NCI-H82 (cell line): ENCODE results near the gene IMMP2L.

Source experiments
- DNase-seq: peaks from one replicate; lab custom pipeline; 2025; lab: John Stamatoyannopoulos, UW

The IMMP2L gene

GRCh38 chr7:111212857-111213523 is 349.3 kb downstream of the IMMP2L start:
- DNase-seq = no peak

- DNase-seq = no peak
Observed at GRCh38 chr7:111210996-111211395, 351.3 kb downstream of the IMMP2L start.

GRCh38 chr7:111210043-111210442 is 352.2 kb downstream of the IMMP2L start:
- DNase-seq = no peak

GRCh38 chr7:111205251-111205650 is 357.0 kb downstream of the IMMP2L start:
- DNase-seq = peak; percentile 19

- DNase-seq = no peak
Observed at GRCh38 chr7:111202321-111202720, 360.0 kb downstream of the IMMP2L start.

DNA sequence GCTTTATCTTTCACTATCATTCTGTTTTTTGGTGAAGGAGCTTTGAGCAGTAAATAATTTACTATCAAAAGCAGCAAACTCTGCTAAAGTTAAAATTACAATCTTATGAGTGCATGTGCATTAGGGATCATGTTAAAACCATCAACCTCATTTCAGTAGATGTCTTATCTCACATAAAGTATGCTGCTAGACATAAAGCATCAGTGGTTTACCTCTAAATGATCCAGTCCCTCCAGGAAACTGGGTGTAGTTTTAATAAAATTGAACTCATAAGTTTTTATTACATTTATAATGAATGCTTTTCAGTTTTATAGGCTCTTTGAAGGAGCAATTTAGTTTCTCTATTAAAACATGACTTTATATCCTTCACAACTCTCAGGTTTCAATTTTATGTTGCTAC is 362.6 kb downstream of the IMMP2L start:
- DNase-seq = no peak

GRCh38 chr7:111198255-111198654 is 364.0 kb downstream of the IMMP2L start:
- DNase-seq = no peak

DNA sequence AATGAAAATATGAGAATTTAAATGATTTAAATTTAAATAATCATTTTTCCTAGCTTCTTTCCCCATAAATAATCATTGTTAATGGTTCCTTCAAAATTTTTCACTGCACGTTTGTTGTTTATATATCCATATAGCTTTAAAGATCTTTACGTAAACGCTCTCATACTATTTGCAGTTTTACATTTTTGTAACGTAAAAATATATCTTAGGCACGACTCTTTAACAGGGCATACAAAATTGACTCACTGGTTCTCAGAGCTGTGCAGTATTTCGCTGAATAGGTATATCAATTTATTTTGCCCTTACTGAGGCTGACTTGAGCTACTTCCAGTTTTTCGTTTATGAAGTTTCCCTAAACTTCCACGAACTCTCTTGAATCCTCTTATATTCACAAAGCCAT is 365.6 kb downstream of the IMMP2L start:
- no peak for DNase-seq

GRCh38 chr7:111192614-111193413 is 369.5 kb downstream of the IMMP2L start:
- no peak for DNase-seq

GRCh38 chr7:111190804-111191203 is 371.5 kb downstream of the IMMP2L start:
- DNase-seq = no peak

GRCh38 chr7:111184987-111185386 is 377.3 kb downstream of the IMMP2L start:
- DNase-seq = peak; percentile 41

DNA sequence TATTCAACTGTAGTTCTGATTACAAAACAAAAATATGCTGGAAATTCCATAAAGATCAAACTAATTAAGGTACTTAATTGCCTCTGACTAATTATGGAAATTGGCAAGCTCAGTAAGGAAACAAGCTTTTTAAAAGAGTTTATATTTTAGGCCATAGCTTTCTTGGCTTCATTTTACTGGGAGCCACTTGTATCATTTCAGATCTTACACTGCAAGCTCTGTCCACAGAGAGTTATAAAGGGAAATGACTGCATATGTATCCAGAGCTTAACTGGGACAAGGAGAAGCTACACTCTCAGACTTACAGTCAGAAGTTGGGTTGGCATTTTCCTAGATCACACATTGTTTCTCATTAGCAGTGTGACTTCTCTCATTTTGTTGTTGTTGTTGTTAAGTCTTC is 379.0 kb downstream of the IMMP2L start:
- DNase-seq = no peak

DNA sequence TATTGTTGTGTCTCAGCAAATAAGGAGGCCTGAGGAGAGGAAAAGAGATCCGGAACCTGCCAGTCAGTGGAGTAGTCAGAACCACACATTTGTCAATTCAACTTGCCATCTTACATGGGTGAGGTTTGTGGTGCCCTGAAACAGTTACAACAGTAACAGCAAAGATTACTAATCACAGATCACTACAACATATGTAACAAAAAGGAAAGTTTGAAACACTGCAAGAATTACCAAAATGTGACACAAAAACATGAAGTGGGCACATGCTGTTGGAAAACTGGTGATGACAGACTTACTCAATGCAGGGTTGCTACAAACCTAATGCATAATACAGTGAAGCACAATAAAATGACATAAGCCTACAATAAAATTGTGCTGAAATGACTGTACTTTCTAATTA is 382.0 kb downstream of the IMMP2L start:
- DNase-seq = no peak

DNA sequence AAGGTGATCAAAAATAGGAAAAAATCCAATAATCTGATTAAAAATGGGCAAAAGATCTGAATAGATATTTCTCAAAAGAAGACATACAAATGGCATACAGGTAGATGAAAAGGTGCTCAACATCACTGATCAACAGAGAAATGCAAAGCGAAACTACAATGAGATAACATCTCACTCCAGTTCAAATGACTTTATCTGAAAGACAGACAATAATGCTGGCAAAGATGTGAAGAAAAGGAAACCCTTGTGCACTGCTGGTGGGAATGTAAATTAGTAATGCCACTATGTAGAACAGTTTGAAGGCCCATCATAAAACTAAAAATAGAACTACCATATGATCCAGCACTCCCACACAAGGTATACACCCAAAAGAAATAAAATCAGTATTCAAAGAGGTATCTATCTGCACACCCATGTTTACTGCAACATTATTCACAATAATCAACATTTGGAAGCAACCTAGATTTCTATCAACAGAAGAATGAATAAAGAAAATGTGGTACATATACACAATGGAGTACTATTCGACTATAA is 386.3 kb downstream of the IMMP2L start:
- no peak for DNase-seq

- no peak for DNase-seq
Observed at GRCh38 chr7:111174510-111174909, 387.8 kb downstream of the IMMP2L start.

DNA sequence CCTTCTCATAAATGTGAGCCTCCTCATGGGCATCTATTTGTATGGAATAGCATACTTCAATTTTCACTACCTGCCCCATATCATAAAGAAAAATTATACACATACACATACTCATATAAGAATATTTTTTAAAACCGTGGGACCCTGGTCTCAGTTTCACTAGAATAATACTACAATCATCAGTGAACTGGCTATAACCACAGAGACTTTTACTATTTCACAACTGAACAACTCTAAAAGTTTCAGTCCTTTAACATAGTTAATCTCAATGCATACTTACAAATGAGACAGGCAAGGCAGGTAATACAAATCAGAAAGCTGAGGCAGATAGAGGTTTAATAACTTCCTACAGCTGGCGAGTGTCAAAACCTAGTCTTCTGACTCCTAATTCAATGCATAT is 388.3 kb downstream of the IMMP2L start:
- no peak for DNase-seq

- DNase-seq = no peak
Observed at GRCh38 chr7:111173528-111173927, 388.8 kb downstream of the IMMP2L start.

GRCh38 chr7:111172564-111173257 is 389.6 kb downstream of the IMMP2L start:
- no peak for DNase-seq

DNA sequence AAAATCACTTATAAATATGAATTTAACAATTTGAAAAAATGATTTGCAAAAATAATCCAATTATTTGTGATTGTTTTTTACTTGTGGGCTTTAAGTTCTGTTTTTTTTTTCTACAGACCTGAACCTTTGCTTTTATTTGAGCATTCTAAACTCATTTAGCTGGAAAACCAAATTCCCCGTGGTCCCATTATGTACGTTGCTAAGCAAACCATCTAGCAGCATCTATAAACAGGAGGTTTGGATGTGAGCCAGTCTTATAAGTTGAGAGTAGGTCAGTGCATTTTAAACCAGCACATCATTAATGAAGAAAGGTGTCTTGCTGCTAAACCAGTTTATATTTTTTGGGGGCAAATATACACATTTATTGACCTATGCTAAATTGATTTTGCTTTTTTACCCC is 394.1 kb downstream of the IMMP2L start:
- peak; percentile 20 for DNase-seq

DNA sequence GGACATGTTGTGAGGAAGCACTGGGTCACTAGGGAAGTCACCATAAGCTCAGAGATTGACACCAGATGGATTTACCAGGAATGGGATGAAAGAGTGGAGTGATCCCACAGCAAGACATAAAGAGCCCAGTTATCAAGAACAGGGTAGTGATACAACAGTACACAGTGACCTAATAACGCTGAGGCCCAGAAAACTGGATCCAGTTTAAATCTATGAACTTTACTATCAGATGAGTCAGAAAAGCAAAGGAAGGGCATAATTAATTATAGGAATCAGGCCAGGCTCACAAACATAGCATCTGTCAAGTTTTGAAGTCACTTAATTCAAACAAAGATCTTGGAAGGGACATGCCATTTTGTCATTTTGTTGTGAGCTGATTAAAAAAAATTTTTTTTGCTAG is 397.9 kb downstream of the IMMP2L start:
- DNase-seq = no peak

- no peak for DNase-seq
Observed at GRCh38 chr7:111162692-111163091, 399.6 kb downstream of the IMMP2L start.

GRCh38 chr7:111160297-111160696 is 402.0 kb downstream of the IMMP2L start:
- no peak for DNase-seq

- no peak for DNase-seq
Observed at GRCh38 chr7:111159426-111159825, 402.9 kb downstream of the IMMP2L start.
